ENCODE data around the gene BMP2K.
"Not testable (repeated sequence)": the region's sequence is repeated elsewhere in the genome, so short reads cannot be mapped to it uniquely, and the experiment has no call there.

Gene BMP2K

DNA sequence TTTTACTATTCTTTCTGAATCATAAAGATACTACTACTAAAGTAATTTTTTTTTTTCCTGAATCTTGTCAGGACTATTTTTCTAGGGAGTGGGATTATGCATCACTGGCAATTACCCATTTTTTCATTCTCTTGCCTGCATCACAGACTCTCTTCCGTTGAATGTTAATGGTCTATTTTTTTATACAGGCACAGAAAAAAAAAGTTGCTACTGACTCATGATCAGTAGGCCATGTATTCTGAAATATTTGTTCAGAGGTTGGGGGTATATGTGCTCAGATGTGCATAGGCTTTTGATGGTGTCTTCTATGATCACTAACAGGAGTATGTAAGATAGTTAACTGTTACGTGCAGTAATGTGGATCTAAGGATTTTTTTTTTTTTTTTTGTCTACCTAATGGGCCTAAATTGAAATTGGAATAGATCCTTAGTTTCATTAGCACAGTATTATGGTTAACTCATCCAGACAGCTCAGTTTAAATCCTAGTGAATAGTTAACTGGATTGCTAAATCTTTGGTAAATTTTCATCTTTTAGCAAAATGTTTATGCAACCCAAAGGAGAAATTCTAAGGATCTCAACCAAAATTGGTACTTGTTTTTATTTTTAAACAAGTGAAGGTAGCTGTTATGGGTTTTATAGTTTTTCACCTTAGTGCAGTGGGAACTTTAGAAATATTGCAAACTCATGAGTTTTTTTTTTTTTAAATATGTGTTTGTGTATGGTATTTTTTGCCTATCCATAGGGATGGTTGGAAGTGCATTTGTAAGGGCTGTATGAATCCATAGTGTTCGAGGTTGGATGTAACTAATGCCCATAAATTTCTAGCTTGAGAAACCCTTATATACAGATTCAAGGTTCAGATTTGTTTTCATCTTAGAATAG, 12.1 kb downstream of the BMP2K start:
- no peak for ATAC-seq
- TF ChIP-seq ISL1 (CRISPR knock-in tag; IDR thresholded peaks at IDR 0.05) (no peak), ZNF8 (CRISPR knock-in tag; IDR thresholded peaks at IDR 0.05) (no peak), ARNTL (CRISPR knock-in tag; IDR thresholded peaks at IDR 0.05; ENCODE audit: borderline replicate concordance, low read depth) (no peak)

DNA sequence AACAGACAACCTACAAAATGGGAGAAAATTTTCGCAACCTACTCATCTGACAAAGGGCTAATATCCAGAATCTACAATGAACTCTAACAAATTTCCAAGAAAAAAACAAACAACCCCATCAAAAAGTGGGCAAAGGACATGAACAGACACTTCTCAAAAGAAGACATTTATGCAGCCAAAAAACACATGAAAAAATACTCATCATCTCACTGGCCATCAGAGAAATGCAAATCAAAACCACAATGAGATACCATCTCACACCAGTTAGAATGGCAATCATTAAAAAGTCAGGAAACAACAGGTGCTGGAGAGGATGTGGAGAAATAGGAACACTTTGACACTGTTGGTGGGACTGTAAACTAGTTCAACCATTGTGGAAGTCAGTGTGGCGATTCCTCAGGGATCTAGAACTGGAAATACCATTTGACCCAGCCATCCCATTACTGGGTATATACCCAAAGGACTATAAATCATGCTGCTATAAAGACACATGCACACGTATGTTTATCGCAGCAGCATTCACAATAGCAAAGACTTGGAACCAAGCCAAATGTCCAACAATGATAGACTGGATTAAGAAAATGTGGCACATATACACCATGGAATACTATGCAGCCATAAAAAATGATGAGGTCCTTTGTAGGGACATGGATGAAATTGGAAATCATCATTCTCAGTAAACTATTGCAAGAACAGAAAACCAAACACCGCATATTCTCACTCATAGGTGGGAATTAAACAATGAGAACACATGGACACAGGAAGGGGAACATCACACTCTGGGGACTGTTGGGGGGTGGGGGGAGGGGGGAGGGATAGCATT, 19.7 kb downstream of the BMP2K start:
- not testable (repeated sequence) for ATAC-seq

DNA sequence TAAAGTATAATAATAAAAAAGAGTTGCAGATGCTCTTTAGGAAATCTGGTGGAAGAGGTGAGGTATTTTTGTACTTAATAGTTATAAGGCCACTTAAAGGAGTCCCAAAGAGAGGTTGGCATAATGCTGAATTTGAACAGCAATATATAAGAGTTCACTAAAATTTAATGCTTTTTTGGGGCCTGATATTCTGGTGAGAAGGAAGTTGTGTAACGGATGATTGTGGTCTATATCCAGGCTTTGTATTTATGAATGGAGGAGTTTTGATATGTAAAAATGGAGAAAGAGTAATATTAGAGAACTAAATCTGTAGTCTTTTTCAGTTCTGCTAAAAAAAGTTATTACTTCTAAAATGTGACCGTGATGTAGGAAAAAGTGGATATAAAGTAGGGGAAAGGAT, 20.4 kb downstream of the BMP2K start:
- TF ChIP-seq ZFP30 (CRISPR knock-in tag; IDR thresholded peaks at IDR 0.05) (no peak), RARB (CRISPR knock-in tag; IDR thresholded peaks at IDR 0.05) (no peak), PATZ1 (CRISPR knock-in tag; IDR thresholded peaks at IDR 0.05; ENCODE audit: borderline replicate concordance) (no peak), OSR1 (CRISPR knock-in tag; IDR thresholded peaks at IDR 0.05) (no peak), ZC3H10 (CRISPR knock-in tag; IDR thresholded peaks at IDR 0.05) (no peak), CREB5 (CRISPR knock-in tag; IDR thresholded peaks at IDR 0.05; ENCODE audit: low read depth) (no peak), BACH2 (CRISPR knock-in tag; IDR thresholded peaks at IDR 0.05; ENCODE audit: borderline replicate concordance) (no peak), TCF4 (CRISPR knock-in tag; IDR thresholded peaks at IDR 0.05; ENCODE audit: borderline replicate concordance) (no peak), PPARA (CRISPR knock-in tag; IDR thresholded peaks at IDR 0.05; ENCODE audit: borderline replicate concordance) (no peak), ISL1 (CRISPR knock-in tag; IDR thresholded peaks at IDR 0.05) (no peak), ZNF70 (CRISPR knock-in tag; IDR thresholded peaks at IDR 0.05) (no peak), GLIS3 (CRISPR knock-in tag; IDR thresholded peaks at IDR 0.05) (no peak), ZNF8 (CRISPR knock-in tag; IDR thresholded peaks at IDR 0.05) (no peak), ZNF565 (CRISPR knock-in tag; conservative IDR thresholded peaks at IDR 0.05; ENCODE audit: low read depth) (no peak), TOX (CRISPR knock-in tag; IDR thresholded peaks at IDR 0.05; ENCODE audit: borderline replicate concordance) (no peak), CSRNP3 (CRISPR knock-in tag; IDR thresholded peaks at IDR 0.05) (no peak)
- no peak for ATAC-seq

- no peak for ATAC-seq
- TF ChIP-seq ISL1 (CRISPR knock-in tag; IDR thresholded peaks at IDR 0.05): no peak
- no peak for TF ChIP-seq ZFP3 (CRISPR knock-in tag; IDR thresholded peaks at IDR 0.05)
- no peak for TF ChIP-seq ZC3H10 (CRISPR knock-in tag; IDR thresholded peaks at IDR 0.05)
- no peak for TF ChIP-seq SNAI2 (CRISPR knock-in tag; IDR thresholded peaks at IDR 0.05)
- TF ChIP-seq RARB (CRISPR knock-in tag; IDR thresholded peaks at IDR 0.05): no peak
- TF ChIP-seq BACH2 (CRISPR knock-in tag; IDR thresholded peaks at IDR 0.05; ENCODE audit: borderline replicate concordance): no peak
- no peak for TF ChIP-seq TCF4 (CRISPR knock-in tag; IDR thresholded peaks at IDR 0.05; ENCODE audit: borderline replicate concordance)
- TF ChIP-seq ZNF70 (CRISPR knock-in tag; IDR thresholded peaks at IDR 0.05): no peak
- TF ChIP-seq PPARA (CRISPR knock-in tag; IDR thresholded peaks at IDR 0.05; ENCODE audit: borderline replicate concordance): no peak
- no peak for TF ChIP-seq ESRRG (CRISPR knock-in tag; IDR thresholded peaks at IDR 0.05)
- TF ChIP-seq PATZ1 (CRISPR knock-in tag; IDR thresholded peaks at IDR 0.05; ENCODE audit: borderline replicate concordance): no peak
- no peak for TF ChIP-seq ZNF565 (CRISPR knock-in tag; conservative IDR thresholded peaks at IDR 0.05; ENCODE audit: low read depth)
- TF ChIP-seq GLIS3 (CRISPR knock-in tag; IDR thresholded peaks at IDR 0.05): no peak
- TF ChIP-seq OSR1 (CRISPR knock-in tag; IDR thresholded peaks at IDR 0.05): no peak
- no peak for TF ChIP-seq ARNTL (CRISPR knock-in tag; IDR thresholded peaks at IDR 0.05; ENCODE audit: borderline replicate concordance, low read depth)
- no peak for TF ChIP-seq POU6F1 (CRISPR knock-in tag; IDR thresholded peaks at IDR 0.05; ENCODE audit: borderline replicate concordance, low read depth)
- TF ChIP-seq, protein P1, sequence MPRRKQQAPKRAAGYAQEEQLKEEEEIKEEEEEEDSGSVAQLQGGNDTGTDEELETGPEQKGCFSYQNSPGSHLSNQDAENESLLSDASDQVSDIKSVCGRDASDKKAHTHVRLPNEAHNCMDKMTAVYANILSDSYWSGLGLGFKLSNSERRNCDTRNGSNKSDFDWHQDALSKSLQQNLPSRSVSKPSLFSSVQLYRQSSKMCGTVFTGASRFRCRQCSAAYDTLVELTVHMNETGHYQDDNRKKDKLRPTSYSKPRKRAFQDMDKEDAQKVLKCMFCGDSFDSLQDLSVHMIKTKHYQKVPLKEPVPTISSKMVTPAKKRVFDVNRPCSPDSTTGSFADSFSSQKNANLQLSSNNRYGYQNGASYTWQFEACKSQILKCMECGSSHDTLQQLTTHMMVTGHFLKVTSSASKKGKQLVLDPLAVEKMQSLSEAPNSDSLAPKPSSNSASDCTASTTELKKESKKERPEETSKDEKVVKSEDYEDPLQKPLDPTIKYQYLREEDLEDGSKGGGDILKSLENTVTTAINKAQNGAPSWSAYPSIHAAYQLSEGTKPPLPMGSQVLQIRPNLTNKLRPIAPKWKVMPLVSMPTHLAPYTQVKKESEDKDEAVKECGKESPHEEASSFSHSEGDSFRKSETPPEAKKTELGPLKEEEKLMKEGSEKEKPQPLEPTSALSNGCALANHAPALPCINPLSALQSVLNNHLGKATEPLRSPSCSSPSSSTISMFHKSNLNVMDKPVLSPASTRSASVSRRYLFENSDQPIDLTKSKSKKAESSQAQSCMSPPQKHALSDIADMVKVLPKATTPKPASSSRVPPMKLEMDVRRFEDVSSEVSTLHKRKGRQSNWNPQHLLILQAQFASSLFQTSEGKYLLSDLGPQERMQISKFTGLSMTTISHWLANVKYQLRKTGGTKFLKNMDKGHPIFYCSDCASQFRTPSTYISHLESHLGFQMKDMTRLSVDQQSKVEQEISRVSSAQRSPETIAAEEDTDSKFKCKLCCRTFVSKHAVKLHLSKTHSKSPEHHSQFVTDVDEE (CRISPR knock-in tag; IDR thresholded peaks at IDR 0.05): no peak
Measured at GRCh38 chr4:78797777-78798284, 21.7 kb downstream of the BMP2K start.

All from SK-N-SH treated with all-trans-retinoic acid at 6 μM for 48 hours (cell line).